ENCODE data around the gene SNX22. TPM values are rescaled to one million over a fixed set of nuclear protein-coding genes. Genes with fewer than 3 reads are reported as not detected.
A peak's percentile ranks its signal among the peaks of the same experiment; 100 is the strongest.

The SNX22 gene
- polyA plus RNA-seq, 3 donors from 2014 or later = 0.40 to 1.8 (median 1.3) TPM

DNA sequence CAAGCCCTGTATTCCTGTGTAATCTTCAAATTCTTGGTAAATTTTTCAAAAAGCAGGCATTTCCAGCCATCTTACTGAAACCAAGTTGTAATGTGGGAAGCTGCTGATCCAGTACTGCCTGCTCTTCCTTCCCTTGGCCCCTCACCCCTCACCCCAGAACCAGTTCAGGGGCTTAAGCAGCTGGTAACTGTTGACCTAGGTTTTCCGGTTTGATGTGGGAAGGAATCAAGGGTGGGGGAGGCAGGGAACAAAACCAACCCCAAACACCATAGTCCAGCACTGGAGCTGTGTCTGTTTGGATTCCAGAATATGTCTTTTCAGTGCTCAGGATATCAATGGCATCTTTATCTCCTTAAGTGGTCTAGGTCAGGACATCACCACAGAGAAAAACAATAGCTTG, 29.1 kb upstream of the SNX22 start:
- Mint-ChIP-seq H3K4me1 (peaks cover 6 to 7% of the 10 kb centered on the region in 2 donors), H3K4me3 (no peak overlapping the region), H3K36me3 (peaks cover 16 to 51% (median 23%) of the 10 kb centered on the region in 3 donors), H3K27ac (no peak overlapping the region), H3K9me3 (no peaks in the 10 kb centered on the region), H3K27me3 (ENCODE audit: low read depth in 3 of 3) (no peaks in the 10 kb centered on the region)
- no peak for DNase-seq

DNA sequence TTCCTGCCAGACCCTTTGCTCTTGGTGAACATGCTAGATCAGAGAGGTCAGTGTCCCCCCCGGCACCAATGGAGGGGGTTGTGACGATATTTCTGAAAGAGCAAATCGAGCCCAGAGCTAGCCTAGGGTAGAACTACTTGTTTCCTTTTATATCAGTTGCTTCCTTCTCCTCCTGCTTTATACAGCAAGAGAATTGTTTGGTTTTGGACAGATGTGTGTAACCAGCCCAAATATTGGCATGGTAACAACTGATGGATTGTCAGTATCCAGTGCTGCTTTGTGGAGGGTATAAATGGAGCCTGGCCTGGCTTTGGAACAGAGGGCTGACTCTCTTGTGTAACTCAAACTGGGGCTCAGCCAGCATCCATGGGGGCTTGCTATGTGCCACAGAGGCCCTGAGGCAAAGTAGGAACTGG, 28.6 kb upstream of the SNX22 start:
- Mint-ChIP-seq H3K27ac (no peak overlapping the region), H3K36me3 (peaks cover 20 to 53% (median 28%) of the 10 kb centered on the region in 3 donors), H3K27me3 (ENCODE audit: low read depth in 3 of 3) (no peaks in the 10 kb centered on the region), H3K4me3 (no peak overlapping the region), H3K4me1 (peaks cover 6 to 8% of the 10 kb centered on the region in 2 donors), H3K9me3 (no peaks in the 10 kb centered on the region)
- DNase-seq = no peak

DNA sequence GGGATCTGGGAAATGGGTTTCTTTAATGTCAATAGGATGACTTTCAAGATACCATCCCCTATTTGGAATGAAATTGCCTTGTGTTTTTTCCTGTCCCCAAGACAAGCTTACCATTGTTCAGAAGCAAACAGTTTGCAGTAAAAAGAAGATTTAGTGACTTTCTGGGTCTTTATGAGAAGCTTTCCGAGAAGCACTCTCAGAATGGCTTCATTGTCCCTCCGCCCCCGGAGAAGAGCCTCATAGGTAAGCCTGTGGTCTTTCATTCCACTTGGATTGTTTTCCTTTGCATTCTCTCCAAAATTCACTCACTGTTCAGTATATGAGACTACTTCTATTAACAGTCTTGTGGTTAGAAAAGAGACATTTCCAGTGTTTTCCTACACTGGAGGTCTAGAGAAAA, 25.6 kb upstream of the SNX22 start:
- Mint-ChIP-seq H3K4me3 (no peak overlapping the region), H3K27me3 (ENCODE audit: low read depth in 3 of 3) (no peaks in the 10 kb centered on the region), H3K4me1 (peaks cover 6 to 10% of the 10 kb centered on the region in 2 donors), H3K27ac (peak overlapping the region in 2 of 6 donors; percentile 40 to 41), H3K9me3 (no peaks in the 10 kb centered on the region), H3K36me3 (peaks cover 17 to 63% (median 32%) of the 10 kb centered on the region in 3 donors)
- DNase-seq = no peak

DNA sequence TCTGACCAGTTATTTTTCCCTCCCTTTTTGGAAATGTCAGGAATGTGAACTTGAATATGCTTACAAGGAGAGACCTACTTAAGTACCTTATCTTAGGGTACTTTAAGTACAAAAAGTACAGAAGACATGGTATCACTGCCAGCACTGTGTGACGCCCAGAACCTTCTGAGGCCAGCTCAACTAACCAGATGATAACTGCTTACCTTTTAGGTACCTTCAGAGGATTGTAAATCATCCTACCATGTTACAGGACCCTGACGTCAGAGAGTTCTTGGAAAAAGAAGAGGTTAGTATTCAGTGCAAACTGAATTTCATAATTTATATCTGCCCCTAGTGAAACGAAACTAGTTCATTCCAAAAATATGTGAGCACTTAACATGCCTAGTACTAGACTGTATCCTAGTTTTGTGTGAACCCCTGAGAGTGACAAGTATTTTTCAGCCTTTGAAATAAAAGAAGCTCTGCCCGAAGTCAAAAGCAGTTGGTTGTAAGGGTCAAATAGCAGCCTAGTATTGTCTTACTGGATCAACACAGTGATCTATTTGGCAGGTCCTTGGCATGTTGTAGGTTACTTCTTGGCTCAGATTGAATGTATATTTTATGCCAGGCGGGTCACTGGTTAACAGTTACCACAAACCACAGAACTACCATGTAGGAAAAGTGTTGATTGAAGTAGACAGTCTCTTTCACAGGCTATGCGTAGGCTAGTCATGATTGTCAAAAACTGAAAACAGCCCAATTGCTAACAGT, 23.8 kb upstream of the SNX22 start:
- Mint-ChIP-seq H3K4me1 (peaks cover 6 to 10% of the 10 kb centered on the region in 2 donors), H3K27me3 (ENCODE audit: low read depth in 3 of 3) (no peaks in the 10 kb centered on the region), H3K27ac (peak overlapping the region in 1 of 6 donors; percentile 15), H3K36me3 (peaks cover 20 to 71% (median 38%) of the 10 kb centered on the region in 3 donors), H3K4me3 (no peak overlapping the region), H3K9me3 (no peaks in the 10 kb centered on the region)
- DNase-seq = no peak

DNA sequence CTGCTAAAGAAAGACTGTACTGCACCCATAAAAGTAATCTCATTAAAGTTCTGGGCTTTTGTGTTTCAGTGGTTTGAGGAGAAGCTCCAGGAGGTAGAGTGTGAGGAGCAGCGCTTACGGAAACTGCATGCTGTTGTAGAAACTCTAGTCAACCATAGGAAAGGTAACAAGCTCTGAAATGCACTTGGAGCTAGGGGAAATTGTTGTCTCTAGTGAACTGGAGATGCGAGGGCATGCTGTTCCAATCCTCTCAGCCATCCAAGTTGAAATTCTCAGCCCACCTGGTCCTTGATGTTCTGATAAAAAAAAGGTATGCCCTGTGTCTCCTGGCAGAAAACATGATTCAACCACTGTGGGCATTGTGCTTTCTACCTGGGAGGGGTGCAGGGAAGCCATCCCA, 21.4 kb upstream of the SNX22 start:
- Mint-ChIP-seq H3K4me3 (no peak overlapping the region), H3K4me1 (peaks cover 6 to 10% of the 10 kb centered on the region in 2 donors), H3K27me3 (ENCODE audit: low read depth in 3 of 3) (peaks cover 0 to 3% (median 0%) of the 10 kb centered on the region in 3 donors), H3K27ac (no peak overlapping the region), H3K9me3 (no peaks in the 10 kb centered on the region), H3K36me3 (peaks cover 20 to 63% (median 32%) of the 10 kb centered on the region in 3 donors)
- DNase-seq = no peak

DNA sequence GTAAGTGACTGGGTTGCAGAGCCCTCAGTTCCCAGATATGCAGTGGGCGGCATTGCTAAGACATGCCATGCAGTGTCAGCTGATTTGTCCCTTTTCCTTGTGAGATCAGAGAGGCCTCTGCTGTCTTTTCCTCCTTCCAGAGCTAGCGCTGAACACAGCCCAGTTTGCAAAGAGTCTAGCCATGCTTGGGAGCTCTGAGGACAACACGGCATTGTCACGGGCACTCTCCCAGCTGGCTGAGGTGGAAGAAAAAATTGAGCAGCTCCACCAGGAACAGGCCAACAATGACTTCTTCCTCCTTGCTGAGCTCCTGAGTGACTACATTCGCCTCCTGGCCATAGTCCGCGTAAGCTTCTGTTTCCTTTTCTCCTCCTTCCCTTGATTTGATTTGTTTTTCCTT, 20.0 kb upstream of the SNX22 start:
- Mint-ChIP-seq H3K9me3 (no peaks in the 10 kb centered on the region), H3K4me3 (no peak overlapping the region), H3K4me1 (peaks cover 6 to 10% of the 10 kb centered on the region in 2 donors), H3K27me3 (ENCODE audit: low read depth in 3 of 3) (peaks cover 0 to 3% (median 0%) of the 10 kb centered on the region in 3 donors), H3K36me3 (peaks cover 20 to 61% (median 25%) of the 10 kb centered on the region in 3 donors), H3K27ac (peak overlapping the region in 1 of 6 donors; percentile 51)
- no peak for DNase-seq

DNA sequence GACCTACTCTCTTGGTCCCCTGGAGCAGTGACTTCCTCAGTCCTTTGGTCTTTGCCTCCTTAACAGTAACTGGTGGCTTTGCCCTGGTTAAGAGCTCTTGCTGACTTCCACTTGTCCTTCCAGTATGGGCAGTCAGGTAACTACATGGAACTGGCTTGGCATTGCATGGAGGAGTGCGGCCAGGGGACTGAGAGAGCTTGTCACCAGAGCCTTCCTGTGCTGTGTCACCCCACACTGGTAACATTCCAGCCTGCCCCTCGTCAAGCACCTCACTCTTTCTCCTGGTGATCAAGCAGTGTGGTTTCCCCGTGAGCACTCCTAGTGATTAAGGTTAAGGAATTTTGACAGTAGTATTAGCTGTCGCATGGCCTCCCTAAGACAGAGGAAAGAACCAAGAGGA, 19.3 kb upstream of the SNX22 start:
- Mint-ChIP-seq H3K9me3 (no peaks in the 10 kb centered on the region), H3K4me1 (peaks cover 6 to 10% of the 10 kb centered on the region in 2 donors), H3K4me3 (no peak overlapping the region), H3K27me3 (ENCODE audit: low read depth in 3 of 3) (peaks cover 0 to 3% (median 0%) of the 10 kb centered on the region in 3 donors), H3K36me3 (peaks cover 16 to 63% (median 25%) of the 10 kb centered on the region in 3 donors), H3K27ac (peak overlapping the region in 2 of 6 donors; percentile 17 to 33)
- DNase-seq = no peak

DNA sequence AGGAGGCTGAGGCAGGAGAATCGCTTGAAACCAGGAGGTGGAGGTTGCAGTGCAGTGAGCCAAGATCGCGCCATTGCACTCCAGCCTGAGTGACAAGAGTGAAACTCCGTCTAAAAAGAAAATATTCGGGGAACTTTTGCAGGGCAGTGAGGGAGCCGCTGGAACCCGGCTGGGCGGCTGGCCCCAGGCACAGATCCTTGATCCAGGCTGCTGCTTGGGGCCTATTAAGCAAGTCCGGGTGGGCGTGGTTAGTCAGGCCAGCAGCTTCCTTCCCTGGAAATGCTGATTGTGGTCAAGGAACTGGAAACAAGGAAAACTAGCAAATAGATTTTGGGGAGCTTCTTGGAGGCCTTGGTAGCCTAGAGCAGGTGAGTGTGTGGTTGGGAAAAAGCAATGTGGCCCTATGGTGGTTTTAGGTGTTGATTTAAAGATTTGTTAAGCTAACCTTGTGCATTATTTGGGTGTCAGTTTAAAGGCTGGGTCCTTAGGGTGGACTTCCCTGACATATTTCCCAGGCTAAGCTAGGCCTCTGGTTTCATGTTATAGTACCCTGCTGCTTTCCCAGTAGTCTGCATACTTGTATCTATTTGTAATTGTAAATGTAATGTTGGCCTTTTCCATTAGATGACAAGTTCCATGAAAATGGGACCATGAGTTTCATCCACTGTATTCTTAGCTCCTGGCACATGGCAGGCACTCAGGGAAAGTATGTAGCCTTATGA, 17.7 kb upstream of the SNX22 start:
- DNase-seq = no peak
- peak overlapping the region in 1 of 6 donors; percentile 4 for H3K27ac Mint-ChIP-seq
- no peaks in the 10 kb centered on the region for H3K9me3 Mint-ChIP-seq
- H3K4me3 Mint-ChIP-seq = no peak overlapping the region
- H3K4me1 Mint-ChIP-seq = no peaks in the 10 kb centered on the region
- H3K36me3 Mint-ChIP-seq = peaks cover 17 to 59% (median 20%) of the 10 kb centered on the region in 3 donors
- H3K27me3 Mint-ChIP-seq (ENCODE audit: low read depth in 3 of 3) = peaks cover 0 to 3% (median 1%) of the 10 kb centered on the region in 3 donors

DNA sequence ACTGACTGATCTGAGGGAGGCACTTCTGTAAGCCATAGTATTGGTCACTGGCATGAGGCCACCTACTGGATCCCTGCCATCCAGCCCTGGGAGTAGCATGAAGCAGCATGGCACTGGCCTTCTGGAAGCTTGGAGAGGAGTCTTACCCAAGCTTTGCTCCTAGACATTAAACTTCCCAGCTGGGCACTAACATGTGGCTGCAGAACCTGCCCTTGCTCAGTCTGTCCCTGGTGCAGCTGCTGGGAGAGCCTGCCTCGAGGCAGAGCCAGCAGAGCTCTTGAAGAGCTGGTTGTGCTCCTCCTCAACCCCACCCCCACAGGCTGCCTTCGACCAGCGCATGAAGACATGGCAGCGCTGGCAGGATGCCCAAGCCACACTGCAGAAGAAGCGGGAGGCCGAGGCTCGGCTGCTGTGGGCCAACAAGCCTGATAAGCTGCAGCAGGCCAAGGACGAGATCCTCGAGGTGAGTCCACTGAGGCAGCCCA, 17.1 kb upstream of the SNX22 start:
- Mint-ChIP-seq H3K36me3 (peaks cover 17 to 59% (median 20%) of the 10 kb centered on the region in 3 donors), H3K4me3 (no peak overlapping the region), H3K27ac (no peak overlapping the region), H3K27me3 (ENCODE audit: low read depth in 3 of 3) (peaks cover 0 to 3% (median 1%) of the 10 kb centered on the region in 3 donors), H3K9me3 (no peaks in the 10 kb centered on the region), H3K4me1 (no peaks in the 10 kb centered on the region)
- DNase-seq = no peak

DNA sequence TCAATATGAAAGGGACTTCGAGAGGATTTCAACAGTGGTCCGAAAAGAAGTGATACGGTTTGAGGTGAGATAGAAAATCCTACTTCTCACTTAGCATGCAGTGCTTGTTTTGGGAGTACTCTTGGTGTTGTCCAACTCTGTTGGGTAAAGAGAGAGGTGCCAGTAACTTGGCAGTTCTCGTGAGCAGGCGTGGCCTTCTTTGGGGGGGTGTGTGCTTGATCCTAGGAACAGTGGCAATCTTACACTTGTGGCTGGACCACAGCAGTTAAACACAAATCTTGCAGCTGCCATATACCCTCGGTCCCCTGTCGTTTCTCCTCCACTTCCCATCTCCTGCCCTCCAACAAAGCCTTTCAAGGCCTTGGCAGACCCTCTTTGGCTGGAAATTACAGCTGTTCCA, 15.2 kb upstream of the SNX22 start:
- no peak overlapping the region for H3K27ac Mint-ChIP-seq
- H3K27me3 Mint-ChIP-seq (ENCODE audit: low read depth in 3 of 3) = peaks cover 0 to 3% (median 1%) of the 10 kb centered on the region in 3 donors
- DNase-seq = no peak
- no peaks in the 10 kb centered on the region for H3K9me3 Mint-ChIP-seq
- H3K4me1 Mint-ChIP-seq = no peaks in the 10 kb centered on the region
- no peak overlapping the region for H3K4me3 Mint-ChIP-seq
- peaks cover 13 to 48% (median 16%) of the 10 kb centered on the region in 3 donors for H3K36me3 Mint-ChIP-seq

DNA sequence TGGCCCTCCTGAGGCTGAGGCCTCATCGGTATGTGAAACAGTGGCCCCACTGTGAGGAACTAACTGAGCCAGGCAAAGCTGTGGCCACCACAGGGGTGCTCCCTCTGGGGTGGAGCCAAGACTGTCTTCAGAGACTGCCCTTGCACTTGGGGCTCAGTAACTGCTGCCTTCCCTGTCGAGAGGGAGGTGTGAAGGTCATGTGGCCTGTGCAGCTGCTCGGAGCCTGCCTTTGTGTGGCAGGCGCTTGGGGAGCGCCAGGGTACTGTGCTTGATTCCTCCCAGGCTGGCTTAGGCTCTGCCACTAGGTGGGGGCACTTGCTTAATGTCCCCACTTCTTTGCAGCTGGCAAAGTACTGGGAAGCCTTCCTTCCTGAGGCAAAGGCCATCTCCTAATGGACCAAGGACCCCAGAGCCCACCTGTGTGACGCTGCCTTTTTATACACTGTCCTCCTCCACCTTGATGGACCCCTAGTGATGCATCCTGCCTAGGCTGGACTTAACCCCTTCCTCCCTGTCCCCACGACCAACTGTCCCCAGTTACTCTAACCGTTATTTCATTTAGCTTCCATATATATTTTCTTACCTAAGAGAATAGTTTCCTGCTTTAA, 14.2 kb upstream of the SNX22 start:
- no peak for DNase-seq
- Mint-ChIP-seq H3K27me3 (ENCODE audit: low read depth in 3 of 3) (peaks cover 0 to 3% (median 1%) of the 10 kb centered on the region in 3 donors), H3K9me3 (no peaks in the 10 kb centered on the region), H3K4me3 (no peak overlapping the region), H3K27ac (no peak overlapping the region), H3K4me1 (no peaks in the 10 kb centered on the region), H3K36me3 (peaks cover 6 to 44% (median 8%) of the 10 kb centered on the region in 3 donors)

DNA sequence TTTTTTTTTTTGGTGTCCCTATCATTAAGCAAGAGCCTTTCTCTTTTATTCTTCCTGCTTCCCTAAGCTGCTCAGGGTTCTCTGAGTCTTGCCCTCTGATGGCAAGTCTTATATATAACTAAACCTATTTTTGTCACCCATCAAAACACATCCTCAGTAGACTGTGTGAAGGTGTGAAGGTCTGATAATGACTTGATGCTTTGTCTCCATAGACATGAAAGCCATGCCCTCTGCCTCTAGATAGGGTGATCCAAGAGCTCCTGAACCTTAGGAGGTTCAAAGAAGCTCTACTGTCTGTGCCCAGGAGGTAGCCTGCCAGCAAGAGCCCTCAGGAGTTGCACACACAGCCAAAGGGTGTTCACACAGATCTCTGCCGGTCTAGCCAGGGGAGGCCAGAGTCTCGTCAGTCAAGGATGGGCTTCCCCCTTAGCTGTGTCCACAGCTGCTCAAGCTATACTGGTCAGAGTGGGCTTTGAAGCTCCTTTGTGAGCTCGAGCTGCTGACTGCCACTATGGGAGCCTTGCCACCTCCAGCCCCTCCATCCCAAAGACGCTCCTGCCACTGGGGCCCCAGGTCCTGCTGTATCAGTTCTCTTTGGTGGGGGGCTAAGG, 13.1 kb upstream of the SNX22 start:
- Mint-ChIP-seq H3K36me3 (peaks cover 6 to 38% (median 6%) of the 10 kb centered on the region in 3 donors), H3K27ac (no peak overlapping the region), H3K27me3 (ENCODE audit: low read depth in 3 of 3) (peaks cover 0 to 1% (median 0%) of the 10 kb centered on the region in 3 donors), H3K4me1 (no peaks in the 10 kb centered on the region), H3K4me3 (no peak overlapping the region), H3K9me3 (no peaks in the 10 kb centered on the region)
- no peak for DNase-seq

DNA sequence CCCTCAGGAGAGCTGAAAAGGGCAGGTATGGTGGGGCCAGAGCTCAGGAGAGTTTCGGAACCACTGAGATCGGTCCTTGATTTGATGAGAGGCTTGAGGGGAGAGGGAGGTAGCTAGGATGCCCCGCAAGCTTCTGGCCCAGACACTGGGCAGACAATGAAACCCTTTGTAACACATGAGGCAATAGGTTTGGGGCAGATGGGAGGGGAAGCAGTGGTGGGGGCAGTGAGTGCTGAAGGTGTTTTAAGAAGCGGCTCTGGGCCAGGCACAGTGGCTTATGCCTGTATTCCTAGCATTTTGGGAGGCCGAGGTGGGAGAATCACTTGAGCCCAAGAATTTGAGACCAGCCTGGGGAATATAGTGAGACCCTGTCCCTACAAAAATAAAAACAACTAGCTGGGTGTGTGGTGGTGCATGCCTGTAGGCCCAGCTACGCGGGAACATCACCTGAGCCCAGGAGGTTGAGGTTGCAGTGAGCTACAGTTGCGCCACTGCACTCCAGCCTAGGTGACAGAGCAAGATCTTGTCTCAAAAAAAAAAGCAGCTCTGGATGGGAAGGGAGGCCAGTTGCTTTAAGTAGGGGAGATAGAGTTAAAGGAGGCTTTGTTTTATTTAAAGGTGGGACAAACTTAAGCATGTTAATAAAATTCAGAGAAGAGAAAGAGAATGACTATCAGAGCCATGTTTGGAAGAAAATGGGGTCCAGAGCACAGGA, 9.6 kb upstream of the SNX22 start:
- Mint-ChIP-seq H3K4me1 (no peaks in the 10 kb centered on the region), H3K4me3 (no peak overlapping the region), H3K9me3 (no peaks in the 10 kb centered on the region), H3K36me3 (peaks cover 6 to 33% (median 6%) of the 10 kb centered on the region in 3 donors), H3K27me3 (ENCODE audit: low read depth in 3 of 3) (peaks cover 0 to 1% (median 0%) of the 10 kb centered on the region in 3 donors), H3K27ac (peak overlapping the region in 3 of 6 donors; percentile 1 to 63 (median 34))
- no peak for DNase-seq
